ENCODE results near the gene EPAS1. TPM values are rescaled to one million over a fixed set of nuclear protein-coding genes. Genes with fewer than 3 reads are reported as not detected.

Gene EPAS1
- total RNA-seq, 1 donor from 2014 or later, result 0.15 TPM

- H3F3A ChIP-seq (ENCODE audit: low read depth), result no peaks in the 10 kb centered on the region
- no peak overlapping the region for H3K9ac ChIP-seq
- peaks cover 2% of the 10 kb centered on the region for H3K27me3 Mint-ChIP-seq (ENCODE audit: insufficient read depth, low read depth)
- no peaks in the 10 kb centered on the region for H3K36me3 ChIP-seq
- no peak for DNase-seq (ENCODE audit: low spot score)
- H3K4me2 ChIP-seq, result no peak overlapping the region
- no peaks in the 10 kb centered on the region for H3K79me2 ChIP-seq (ENCODE audit: low read depth)
- no peaks in the 10 kb centered on the region for H3K36me3 Mint-ChIP-seq
- H4K20me1 ChIP-seq (ENCODE audit: low read depth), result no peaks in the 10 kb centered on the region
- H3K4me3 ChIP-seq, result no peak overlapping the region
- TF ChIP-seq CTCF (IDR thresholded peaks at IDR 0.05), result no peak
- no peaks in the 10 kb centered on the region for H3K4me1 ChIP-seq
- no peak overlapping the region for H3K27ac ChIP-seq
- no peak overlapping the region for H2AFZ ChIP-seq (replicated peaks)
- no peak overlapping the region for H3K27ac Mint-ChIP-seq
- H3K9me3 ChIP-seq (ENCODE audit: low read depth), result peaks cover 6% of the 10 kb centered on the region
- no peaks in the 10 kb centered on the region for H3K4me1 Mint-ChIP-seq
- peaks cover 17% of the 10 kb centered on the region for H3K9me3 Mint-ChIP-seq
- H3K4me3 Mint-ChIP-seq, result no peak overlapping the region
- H3K27me3 ChIP-seq, result no peaks in the 10 kb centered on the region
These were observed 116.4 kb downstream of the EPAS1 start for GRCh38 chr2:46413631-46414030.

- Histone ChIP-seq H4K20me1 (ENCODE audit: low read depth) (no peaks in the 10 kb centered on the region), H3K9me3 (ENCODE audit: low read depth) (peaks cover 6% of the 10 kb centered on the region), H3K4me3 (no peak overlapping the region), H3K36me3 (no peaks in the 10 kb centered on the region), H3K4me1 (no peaks in the 10 kb centered on the region), H3F3A (ENCODE audit: low read depth) (no peaks in the 10 kb centered on the region), H3K4me2 (no peak overlapping the region), H3K27ac (no peak overlapping the region), H3K79me2 (ENCODE audit: low read depth) (no peaks in the 10 kb centered on the region), H3K9ac (no peak overlapping the region), H2AFZ (replicated peaks) (no peak overlapping the region), H3K27me3 (no peaks in the 10 kb centered on the region)
- DNase-seq (ENCODE audit: low spot score), result no peak
- Mint-ChIP-seq H3K27ac (no peak overlapping the region), H3K4me1 (no peaks in the 10 kb centered on the region), H3K27me3 (ENCODE audit: insufficient read depth, low read depth) (peaks cover 2% of the 10 kb centered on the region), H3K9me3 (peaks cover 19% of the 10 kb centered on the region), H3K36me3 (no peaks in the 10 kb centered on the region), H3K4me3 (no peak overlapping the region)
- no peak for TF ChIP-seq EZH2phosphoT487 (IDR thresholded peaks at IDR 0.05)
- TF ChIP-seq CTCF (IDR thresholded peaks at IDR 0.05), result no peak
- no peak for TF ChIP-seq EZH2 (IDR thresholded peaks at IDR 0.05)
These were observed 117.5 kb downstream of the EPAS1 start for GRCh38 chr2:46414701-46415100.

- Mint-ChIP-seq H3K36me3 (no peaks in the 10 kb centered on the region), H3K4me3 (no peak overlapping the region), H3K9me3 (peaks cover 21% of the 10 kb centered on the region), H3K27ac (no peak overlapping the region), H3K4me1 (no peaks in the 10 kb centered on the region), H3K27me3 (ENCODE audit: insufficient read depth, low read depth) (peaks cover 2% of the 10 kb centered on the region)
- Histone ChIP-seq H3K27me3 (no peaks in the 10 kb centered on the region), H3K4me3 (no peak overlapping the region), H3K79me2 (ENCODE audit: low read depth) (no peaks in the 10 kb centered on the region), H3K36me3 (no peaks in the 10 kb centered on the region), H3K9ac (no peak overlapping the region), H3K4me2 (no peak overlapping the region), H3K4me1 (no peaks in the 10 kb centered on the region), H3K9me3 (ENCODE audit: low read depth) (peaks cover 6% of the 10 kb centered on the region), H4K20me1 (ENCODE audit: low read depth) (no peaks in the 10 kb centered on the region), H3K27ac (no peak overlapping the region), H3F3A (ENCODE audit: low read depth) (no peaks in the 10 kb centered on the region), H2AFZ (replicated peaks) (no peak overlapping the region)
- no peak for DNase-seq (ENCODE audit: low spot score)
- TF ChIP-seq EZH2phosphoT487 (IDR thresholded peaks at IDR 0.05) (no peak), EZH2 (IDR thresholded peaks at IDR 0.05) (no peak)
These were observed 119.1 kb downstream of the EPAS1 start for GRCh38 chr2:46416280-46416679.

- DNase-seq (ENCODE audit: low spot score), result no peak
- no peaks in the 10 kb centered on the region for H3K36me3 Mint-ChIP-seq
- H3K27ac Mint-ChIP-seq, result no peak overlapping the region
- H3K27ac ChIP-seq, result no peak overlapping the region
- no peak overlapping the region for H2AFZ ChIP-seq (replicated peaks)
- no peaks in the 10 kb centered on the region for H3K36me3 ChIP-seq
- H3K4me2 ChIP-seq, result no peak overlapping the region
- TF ChIP-seq CTCF (IDR thresholded peaks at IDR 0.05) (no peak), EZH2phosphoT487 (IDR thresholded peaks at IDR 0.05) (no peak), EZH2 (IDR thresholded peaks at IDR 0.05) (no peak)
- peaks cover 21% of the 10 kb centered on the region for H3K9me3 Mint-ChIP-seq
- H3K4me1 ChIP-seq, result no peaks in the 10 kb centered on the region
- no peak overlapping the region for H3K4me3 ChIP-seq
- no peak overlapping the region for H3K9ac ChIP-seq
- no peaks in the 10 kb centered on the region for H3K4me1 Mint-ChIP-seq
- no peaks in the 10 kb centered on the region for H3F3A ChIP-seq (ENCODE audit: low read depth)
- peaks cover 6% of the 10 kb centered on the region for H3K9me3 ChIP-seq (ENCODE audit: low read depth)
- H3K27me3 Mint-ChIP-seq (ENCODE audit: insufficient read depth, low read depth), result peaks cover 2% of the 10 kb centered on the region
- H3K27me3 ChIP-seq, result no peaks in the 10 kb centered on the region
- H3K79me2 ChIP-seq (ENCODE audit: low read depth), result no peaks in the 10 kb centered on the region
- no peak overlapping the region for H3K4me3 Mint-ChIP-seq
- no peaks in the 10 kb centered on the region for H4K20me1 ChIP-seq (ENCODE audit: low read depth)
These were observed 119.7 kb downstream of the EPAS1 start for GRCh38 chr2:46416739-46417403.
